OCI-LY7 (cell line): ENCODE results near the gene CREB5. TPM values are rescaled to one million over a fixed set of nuclear protein-coding genes. Genes with fewer than 3 reads are reported as not detected.

Experiments
- BruUV-seq: library from RNA; stranded (reverse); fragments of 400-500 nt; replicated peaks from 2 replicates; lab custom pipeline; 2021; lab: Mats Ljungman, UMichigan
- CTCF ChIA-PET: fragments of 300-600 bp; sonication (Branson Sonifier 250); formaldehyde crosslinking; loops from one replicate; lab custom pipeline; 2022; ENCODE audit warnings: antibody characterized with exemption; ENCODE audit not compliant: unreplicated experiment; lab: Charles Lee
- POLR2A ChIA-PET: fragments of 300-600 bp; sonication (Branson Sonifier 250); formaldehyde crosslinking; loops from one replicate; lab custom pipeline; 2022; ENCODE audit warnings: antibody characterized with exemption; lab: Charles Lee
- DNase-seq: peaks from one replicate; pipeline ENCODE4 v3.0.0-alpha.2; 2015; ENCODE audit warnings: low spot score
- H2AFZ ChIP-seq: fragments of 200-600 bp; sonication (generic), shearing (Covaris generic); 2 replicates; pipeline ENCODE4 v1.6.1; 2014; ENCODE audit warnings: mild to moderate bottlenecking, antibody characterized with exemption, low read length, moderate library complexity
- H3K27ac ChIP-seq: fragments of 200-600 bp; sonication (generic); 2 replicates; pipeline ENCODE4 v1.5.1; 2014; ENCODE audit warnings: mixed run types, low read depth, mild to moderate bottlenecking, moderate library complexity, low read length, inconsistent platforms; ENCODE audit not compliant: poor library complexity, severe bottlenecking
- H3K36me3 ChIP-seq: fragments of 200-600 bp; sonication (generic); 2 replicates; pipeline ENCODE4 v1.6.1; 2014; ENCODE audit warnings: mild to moderate bottlenecking, antibody characterized with exemption, low read length, moderate library complexity, mixed read lengths; ENCODE audit not compliant: insufficient read depth
- H3K4me1 ChIP-seq: fragments of 200-600 bp; sonication (generic); 2 replicates; pipeline ENCODE4 v1.5.1; 2014; ENCODE audit warnings: mild to moderate bottlenecking, low read length; ENCODE audit not compliant: insufficient read depth, poor library complexity, severe bottlenecking
- H3K4me2 ChIP-seq: fragments of 200-600 bp; sonication (generic); 2 replicates; pipeline ENCODE4 v1.6.1; 2014; ENCODE audit warnings: mild to moderate bottlenecking, low read length
- H3K4me3 ChIP-seq: fragments of 200-600 bp; sonication (generic); 2 replicates; pipeline ENCODE4 v1.5.1; 2014; ENCODE audit warnings: mild to moderate bottlenecking, low read depth, low read length; ENCODE audit not compliant: poor library complexity, severe bottlenecking
- H3K79me2 ChIP-seq: fragments of 200-600 bp; sonication (generic); 2 replicates; pipeline ENCODE4 v1.6.1; 2016; ENCODE audit warnings: low read depth, mild to moderate bottlenecking, low read length, moderate library complexity, mixed read lengths; ENCODE audit not compliant: insufficient read depth
- H3K9me2 ChIP-seq: fragments of 200-600 bp; sonication (generic); 2 replicates; pipeline ENCODE4 v1.6.1; 2016; ENCODE audit warnings: mild to moderate bottlenecking, low read length, mixed read lengths; ENCODE audit not compliant: insufficient read depth
- H3K9me3 ChIP-seq: fragments of 200-600 bp; sonication (generic); 2 replicates; pipeline ENCODE4 v1.6.1; 2014; ENCODE audit warnings: mild to moderate bottlenecking, mixed run types, low read length, mixed read lengths
- H4K20me1 ChIP-seq: fragments of 200-600 bp; sonication (generic); 2 replicates; pipeline ENCODE4 v1.6.1; 2014; ENCODE audit warnings: mild to moderate bottlenecking, antibody characterized with exemption, low read length, moderate library complexity, mixed read lengths; ENCODE audit not compliant: insufficient read depth
- CTCF ChIP-seq: fragments of 200-600 bp; sonication (generic); conservative IDR thresholded peaks from 2 replicates; pipeline ENCODE4 v1.5.1; 2014; ENCODE audit warnings: mild to moderate bottlenecking, antibody characterized with exemption, low read length, moderate library complexity, mixed read lengths
- EZH2phosphoT487 ChIP-seq: fragments of 200-600 bp; sonication (generic); IDR thresholded peaks from 2 replicates; pipeline ENCODE4 v1.6.1; 2018; ENCODE audit warnings: low read depth, borderline replicate concordance, mild to moderate bottlenecking, mixed run types, antibody characterized with exemption, low read length, moderate library complexity, mixed read lengths
- intact Hi-C: fragments of 100-400 bp; cut with micrococcal nuclease; formaldehyde crosslinking; loops from one replicate; pipeline ENCODE4 v1.10.0; 2022; ENCODE audit not compliant: unreplicated experiment
- total RNA-seq, 2 experiments: library from RNA; depleted of rRNA in 1 of 2; stranded (reverse); fragments of >200 nt in 1 of 2; shearing (Covaris generic) in 1 of 2; gene quantifications; 2 replicates each; pipeline ENCODE4 v1.2.3, GENCODE V29; 2014 to 2022

Gene CREB5
- total RNA-seq, 2 experiments from 2014 or later = 2.0 to 13.3 TPM

DNA sequence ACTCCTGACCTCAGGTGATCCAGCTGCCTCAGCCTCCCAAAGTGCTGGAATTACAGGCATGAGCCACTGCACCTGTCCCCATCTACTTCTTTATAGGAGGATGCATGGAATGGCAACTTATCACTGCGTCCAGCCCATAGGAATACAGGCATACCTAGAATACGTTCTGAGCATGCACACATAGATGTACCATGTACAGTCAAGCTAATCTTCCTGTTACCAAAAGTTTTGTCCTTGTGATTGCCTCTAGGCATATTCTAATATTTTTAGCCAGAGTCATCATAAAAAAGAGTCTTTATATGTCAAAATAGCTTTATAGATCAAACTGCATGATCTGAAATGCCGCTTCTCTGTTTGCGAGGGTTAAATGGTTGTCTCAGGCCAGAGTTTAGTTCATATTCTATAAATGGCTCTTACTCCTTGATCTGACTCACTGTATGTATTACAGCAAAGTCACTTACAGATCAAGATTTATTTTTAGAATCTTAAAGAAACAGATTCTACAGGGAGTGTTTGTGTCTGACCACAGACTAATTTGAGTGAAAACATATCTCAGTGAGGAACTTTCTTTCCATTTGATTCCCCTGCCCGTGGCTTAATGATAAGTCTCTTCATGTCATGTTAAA is 210.9 kb downstream of the CREB5 start:
- no peaks in the 10 kb centered on the region for H3K4me1 ChIP-seq
- CTCF ChIA-PET = no interaction called here
- no peaks in the 10 kb centered on the region; the same call in 1 of the 2 replicates for H3K36me3 ChIP-seq
- H3K9me3 ChIP-seq = no peaks in the 10 kb centered on the region
- POLR2A ChIA-PET = interaction anchor here (0.6 kb wide), 1 partner anchor 257 kb away, joined by 4 read pairs; no protein-coding TSS in a partner anchor
- TF ChIP-seq CTCF (no peak), EZH2phosphoT487 (no peak)
- BruUV-seq = no TSS peak
- H2AFZ ChIP-seq = no peak overlapping the region
- H3K9me2 ChIP-seq = no peaks in the 10 kb centered on the region
- no peak overlapping the region for H3K4me2 ChIP-seq
- 0 out of 2 replicates have a peak, but pooled peaks cover 13% of the 10 kb centered on the region for H4K20me1 ChIP-seq
- no peak overlapping the region for H3K4me3 ChIP-seq
- H3K27ac ChIP-seq = no peak overlapping the region
- intact Hi-C loops = loop anchor here (10.0 kb wide), 1 partner anchor 118 kb away; no protein-coding TSS in a partner anchor
- H3K79me2 ChIP-seq = no peaks in the 10 kb centered on the region
- DNase-seq = no peak

GRCh38 chr7:28623863-28624262 is 211.5 kb downstream of the CREB5 start:
- intact Hi-C loops = loop anchor here (10.0 kb wide), 1 partner anchor 119 kb away; no protein-coding TSS in a partner anchor
- POLR2A ChIA-PET = no interaction called here
- no peaks in the 10 kb centered on the region for H3K4me1 ChIP-seq

More at GRCh38 chr7:28623863-28624262, 211.5 kb downstream of the CREB5 start:
- CTCF ChIA-PET = no interaction called here
- no peaks in the 10 kb centered on the region; the same call in 1 of the 2 replicates for H3K36me3 ChIP-seq
- DNase-seq = peak; percentile 51
- TF ChIP-seq CTCF (peak; percentile 83), EZH2phosphoT487 (no peak)
- no TSS peak for BruUV-seq
- no peaks in the 10 kb centered on the region for H3K9me3 ChIP-seq
- no peak overlapping the region for H2AFZ ChIP-seq
- no peaks in the 10 kb centered on the region for H3K9me2 ChIP-seq
- H3K79me2 ChIP-seq = no peaks in the 10 kb centered on the region
- no peak overlapping the region for H3K4me3 ChIP-seq
- H3K27ac ChIP-seq = no peak overlapping the region
- 0 out of 2 replicates have a peak, but pooled peaks cover 13% of the 10 kb centered on the region for H4K20me1 ChIP-seq
- H3K4me2 ChIP-seq = no peak overlapping the region
